NB4 (cell line): ENCODE results near the gene RHBDD1.

Source experiments
- MYC ChIP-seq: IDR thresholded peaks from 2 replicates; pipeline ENCODE4 v1.6.1; 2011; ENCODE audit warnings: low read depth, low read length
- POLR2A ChIP-seq: IDR thresholded peaks from 2 replicates; pipeline ENCODE4 v1.6.1; 2011; ENCODE audit warnings: mild to moderate bottlenecking; ENCODE audit not compliant: insufficient read length; ENCODE audit errors: extremely low read depth
- TF ChIP-seq, protein P1 (sequence below): IDR thresholded peaks from one replicate; pipeline ENCODE4 v1.5.1; 2012; ENCODE audit warnings: low read depth, low read length

GRCh38 chr2:226860087-226860486 is 24.2 kb downstream of the RHBDD1 start:
- TF ChIP-seq, protein P1, sequence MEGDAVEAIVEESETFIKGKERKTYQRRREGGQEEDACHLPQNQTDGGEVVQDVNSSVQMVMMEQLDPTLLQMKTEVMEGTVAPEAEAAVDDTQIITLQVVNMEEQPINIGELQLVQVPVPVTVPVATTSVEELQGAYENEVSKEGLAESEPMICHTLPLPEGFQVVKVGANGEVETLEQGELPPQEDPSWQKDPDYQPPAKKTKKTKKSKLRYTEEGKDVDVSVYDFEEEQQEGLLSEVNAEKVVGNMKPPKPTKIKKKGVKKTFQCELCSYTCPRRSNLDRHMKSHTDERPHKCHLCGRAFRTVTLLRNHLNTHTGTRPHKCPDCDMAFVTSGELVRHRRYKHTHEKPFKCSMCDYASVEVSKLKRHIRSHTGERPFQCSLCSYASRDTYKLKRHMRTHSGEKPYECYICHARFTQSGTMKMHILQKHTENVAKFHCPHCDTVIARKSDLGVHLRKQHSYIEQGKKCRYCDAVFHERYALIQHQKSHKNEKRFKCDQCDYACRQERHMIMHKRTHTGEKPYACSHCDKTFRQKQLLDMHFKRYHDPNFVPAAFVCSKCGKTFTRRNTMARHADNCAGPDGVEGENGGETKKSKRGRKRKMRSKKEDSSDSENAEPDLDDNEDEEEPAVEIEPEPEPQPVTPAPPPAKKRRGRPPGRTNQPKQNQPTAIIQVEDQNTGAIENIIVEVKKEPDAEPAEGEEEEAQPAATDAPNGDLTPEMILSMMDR, result no peak
- TF ChIP-seq POLR2A (no peak), MYC (no peak)
